Upper lobe of right lung (tissue), 1 donor: ENCODE results near the gene CHST8. TPM values are rescaled to one million over a fixed set of nuclear protein-coding genes. Genes with fewer than 3 reads are reported as not detected.

Experiments
- ATAC-seq: fragments of 200-7000 bp; cut with Tn5 transposase; one replicate; pipeline ENCODE4 v1.9.1; 2020; ENCODE audit warnings: mild to moderate bottlenecking, moderate library complexity
- DNase-seq: peaks from one replicate; pipeline ENCODE4 v3.0.0-alpha.2; 2020
- H3K27ac ChIP-seq: fragments of 200-600 bp; one replicate; pipeline ENCODE4 v1.8.0; 2022
- H3K27me3 ChIP-seq: fragments of 200-600 bp; one replicate; pipeline ENCODE4 v1.8.0; 2022; ENCODE audit warnings: mild to moderate bottlenecking
- H3K36me3 ChIP-seq: fragments of 200-600 bp; one replicate; pipeline ENCODE4 v1.8.0; 2022
- H3K4me1 ChIP-seq: fragments of 200-600 bp; one replicate; pipeline ENCODE4 v1.8.0; 2022
- H3K4me3 ChIP-seq: fragments of 200-600 bp; one replicate; pipeline ENCODE4 v1.8.0; 2022; ENCODE audit warnings: mild to moderate bottlenecking
- H3K9me3 ChIP-seq: fragments of 200-600 bp; one replicate; pipeline ENCODE4 v1.8.0; 2022
- CTCF ChIP-seq: fragments of 200-600 bp; IDR thresholded peaks from one replicate; pipeline ENCODE4 v1.8.0; 2022; ENCODE audit warnings: antibody characterized with exemption
- intact Hi-C: fragments of 100-400 bp; cut with DNase I; formaldehyde crosslinking; loops from one replicate; pipeline ENCODE4 v1.11.0; 2022
- total RNA-seq: library from RNA; stranded (reverse); fragmentation: NEBNext Ultra II Directional; extraction: Animal tissue kit (Norgen Biotek cat#: 25700); gene quantifications from one replicate; pipeline ENCODE4 v1.2.1, GENCODE V29; 2021
- donor health status: DM: no; HTN: yes; CAD: no; lungs with severe emphysema.

The CHST8 gene
- total RNA-seq, 1 donor from 2014 or later: 0.64 TPM

GRCh38 chr19:33675501-33676124, 53.9 kb downstream of the CHST8 start:
- ATAC-seq (no peak), DNase-seq (peak; percentile 13)
- H3K9me3 ChIP-seq: no peaks in the 10 kb centered on the region
- intact Hi-C loops: no loop called here
- H3K36me3 ChIP-seq: no peaks in the 10 kb centered on the region
- TF ChIP-seq CTCF: no peak
- no peak overlapping the region for H3K27ac ChIP-seq
- no peaks in the 10 kb centered on the region for H3K4me1 ChIP-seq
- H3K4me3 ChIP-seq: no peak overlapping the region
- peaks cover 16% of the 10 kb centered on the region for H3K27me3 ChIP-seq

GRCh38 chr19:33676999-33677665, 55.4 kb downstream of the CHST8 start:
- ATAC-seq (no peak), DNase-seq (peak; percentile 37)
- no peak for TF ChIP-seq CTCF
- intact Hi-C loops: no loop called here
- no peak overlapping the region for H3K27ac ChIP-seq
- H3K4me3 ChIP-seq: no peak overlapping the region
- H3K27me3 ChIP-seq: peaks cover 16% of the 10 kb centered on the region
- H3K36me3 ChIP-seq: no peaks in the 10 kb centered on the region
- H3K4me1 ChIP-seq: no peaks in the 10 kb centered on the region
- no peaks in the 10 kb centered on the region for H3K9me3 ChIP-seq

DNA sequence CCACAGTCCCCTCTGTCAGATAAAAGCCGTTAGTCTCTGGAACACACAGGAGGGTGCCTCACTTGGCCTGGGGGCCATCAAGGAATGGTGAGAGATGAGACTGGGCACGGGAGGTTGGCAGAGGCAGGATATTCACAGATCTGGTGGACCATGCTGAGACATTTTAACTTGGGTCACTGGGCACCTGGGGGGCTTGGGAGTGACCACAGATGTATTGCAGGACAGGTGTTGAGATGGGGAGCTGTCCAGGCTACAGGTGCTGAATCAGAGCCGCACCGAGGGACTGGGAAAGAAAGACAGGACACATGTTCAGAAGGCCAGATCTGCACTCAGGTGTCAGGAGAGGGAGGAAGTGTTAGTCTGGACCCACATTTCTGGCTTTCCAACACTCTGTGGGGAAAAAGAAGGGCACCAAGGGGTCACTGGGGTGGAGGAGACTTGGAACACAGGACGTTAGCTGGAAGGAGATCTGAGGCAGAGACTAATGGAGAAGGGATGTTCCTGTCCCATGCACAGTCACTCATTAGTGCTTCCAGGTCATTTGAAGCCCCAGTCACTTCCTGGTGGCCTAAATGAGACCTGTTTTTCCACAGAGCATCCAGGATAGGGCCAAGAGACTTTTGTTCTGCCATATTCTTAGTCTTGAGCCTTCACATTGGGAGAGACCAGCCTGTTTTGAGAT, 56.1 kb downstream of the CHST8 start:
- no peak overlapping the region for H3K4me3 ChIP-seq
- ATAC-seq: no peak
- TF ChIP-seq CTCF: no peak
- H3K27me3 ChIP-seq: peaks cover 16% of the 10 kb centered on the region
- DNase-seq: peak; percentile 34
- H3K4me1 ChIP-seq: no peaks in the 10 kb centered on the region
- no peaks in the 10 kb centered on the region for H3K36me3 ChIP-seq
- no peaks in the 10 kb centered on the region for H3K9me3 ChIP-seq
- intact Hi-C loops: no loop called here
- H3K27ac ChIP-seq: no peak overlapping the region

GRCh38 chr19:33678796-33679585, 57.2 kb downstream of the CHST8 start:
- Histone ChIP-seq H3K4me1 (no peaks in the 10 kb centered on the region), H3K4me3 (no peak overlapping the region), H3K36me3 (no peaks in the 10 kb centered on the region), H3K27me3 (peaks cover 18% of the 10 kb centered on the region), H3K27ac (no peak overlapping the region), H3K9me3 (no peaks in the 10 kb centered on the region)
- TF ChIP-seq CTCF: no peak
- ATAC-seq: no peak
- DNase-seq: peak; percentile 31
- intact Hi-C loops: no loop called here

DNA sequence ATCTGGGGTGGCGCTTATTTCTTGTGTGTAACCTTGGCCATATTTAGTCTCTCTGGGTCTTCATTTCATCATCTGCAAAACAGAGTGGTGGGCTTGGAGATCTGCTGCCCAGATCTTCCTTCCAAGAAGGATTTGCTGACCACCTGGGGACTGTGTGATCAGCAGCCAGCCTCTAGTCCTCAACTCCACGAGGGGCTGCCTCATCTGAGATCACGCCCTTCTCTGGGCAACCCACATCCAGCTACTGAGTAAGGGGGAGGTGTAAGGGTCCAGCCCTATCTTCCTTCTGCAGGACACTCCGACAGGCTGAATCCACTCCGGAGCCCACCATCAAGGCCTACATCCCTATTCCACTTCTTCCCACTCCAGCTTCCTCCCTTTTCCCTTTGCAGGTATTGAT, 57.9 kb downstream of the CHST8 start:
- Histone ChIP-seq H3K9me3 (no peaks in the 10 kb centered on the region), H3K4me1 (no peaks in the 10 kb centered on the region), H3K4me3 (no peak overlapping the region), H3K36me3 (no peaks in the 10 kb centered on the region), H3K27me3 (peaks cover 23% of the 10 kb centered on the region), H3K27ac (no peak overlapping the region)
- no peak for TF ChIP-seq CTCF
- intact Hi-C loops: no loop called here
- no peak for ATAC-seq
- peak; percentile 34 for DNase-seq
